HTR-8/SVneo (cell line): ENCODE measurements around the gene ITGB5.

Experiments used
- DNase-seq: peaks from one replicate; pipeline ENCODE4 v3.0.0; 2011; ENCODE audit warnings: low spot score, mixed read lengths; ENCODE audit not compliant: insufficient read length
- FAIRE-seq: peaks from 2 replicates; lab custom pipeline; 2011; peaks lifted over from hg19 to GRCh38; lab: Jason Lieb, UNC

The ITGB5 gene

GRCh38 chr3:124722589-124722988, 164.6 kb downstream of the ITGB5 start:
- DNase-seq (no peak), FAIRE-seq (no peak)

- FAIRE-seq (no peak), DNase-seq (no peak)
Observed at GRCh38 chr3:124714223-124714853, 172.8 kb downstream of the ITGB5 start.
